Measurements from ENCODE around the gene CHM.
"Not testable (repeated sequence)": the region's sequence is repeated elsewhere in the genome, so short reads cannot be mapped to it uniquely, and the experiment has no call there.

The CHM gene

GRCh38 chrX:85992811-85993229, 54.5 kb downstream of the CHM start:
- H3K4me3 ChIP-seq (ENCODE audit: low read depth, low read length) = no peak overlapping the region
- in situ Hi-C loops (cut with HindIII; ENCODE audit: low sequenced_read_pairs) = no loop called here
- DNase-seq (ENCODE audit: low read depth) = peak; percentile 4
- TF ChIP-seq CTCF (IDR thresholded peaks at IDR 0.05; ENCODE audit: low read depth, low read length, missing control alignments) = no peak

- in situ Hi-C loops (cut with HindIII; ENCODE audit: low sequenced_read_pairs) = no loop called here
- H3K4me3 ChIP-seq (ENCODE audit: low read depth, low read length) = no peak overlapping the region
- no peak for DNase-seq (ENCODE audit: low read depth)
- no peak for TF ChIP-seq CTCF (IDR thresholded peaks at IDR 0.05; ENCODE audit: low read depth, low read length, missing control alignments)
These were observed 59.0 kb downstream of the CHM start for GRCh38 chrX:85988353-85988752.

GRCh38 chrX:85980286-85980685, 67.1 kb downstream of the CHM start:
- in situ Hi-C loops (cut with HindIII; ENCODE audit: low sequenced_read_pairs) = no loop called here
- no peak for DNase-seq (ENCODE audit: low read depth)
- TF ChIP-seq CTCF (IDR thresholded peaks at IDR 0.05; ENCODE audit: low read depth, low read length, missing control alignments) = no peak
- H3K4me3 ChIP-seq (ENCODE audit: low read depth, low read length) = no peak overlapping the region

- in situ Hi-C loops (cut with HindIII; ENCODE audit: low sequenced_read_pairs) = no loop called here
- no peak for TF ChIP-seq CTCF (IDR thresholded peaks at IDR 0.05; ENCODE audit: low read depth, low read length, missing control alignments)
- DNase-seq (ENCODE audit: low read depth) = no peak
- no peak overlapping the region for H3K4me3 ChIP-seq (ENCODE audit: low read depth, low read length)
These were observed 70.1 kb downstream of the CHM start for GRCh38 chrX:85977218-85977617.

- DNase-seq (ENCODE audit: low read depth); in situ Hi-C loops (cut with HindIII; ENCODE audit: low sequenced_read_pairs); H3K4me3 ChIP-seq (ENCODE audit: low read depth, low read length): not testable (repeated sequence)
These were observed 75.0 kb downstream of the CHM start for GRCh38 chrX:85972351-85972750.

- DNase-seq (ENCODE audit: low read depth) = peak; percentile 1
- H3K4me3 ChIP-seq (ENCODE audit: low read depth, low read length) = no peak overlapping the region
- no peak for TF ChIP-seq CTCF (IDR thresholded peaks at IDR 0.05; ENCODE audit: low read depth, low read length, missing control alignments)
- in situ Hi-C loops (cut with HindIII; ENCODE audit: low sequenced_read_pairs) = no loop called here
These were observed 82.6 kb downstream of the CHM start for GRCh38 chrX:85964744-85965143.

GRCh38 chrX:85963736-85964135, 83.6 kb downstream of the CHM start:
- in situ Hi-C loops (cut with HindIII; ENCODE audit: low sequenced_read_pairs) = no loop called here
- H3K4me3 ChIP-seq (ENCODE audit: low read depth, low read length) = no peak overlapping the region
- DNase-seq (ENCODE audit: low read depth) = peak; percentile 35
- no peak for TF ChIP-seq CTCF (IDR thresholded peaks at IDR 0.05; ENCODE audit: low read depth, low read length, missing control alignments)

All from astrocyte of the cerebellum (primary cell).